GM19099 (cell line): ENCODE measurements around the gene SERPINA10.

Source experiments
- POLR2A ChIP-seq: IDR thresholded peaks from 3 replicates; pipeline ENCODE4 v1.6.1; 2011; ENCODE audit warnings: low read depth; ENCODE audit not compliant: insufficient read length; ENCODE audit errors: extremely low read depth

Gene SERPINA10

DNA sequence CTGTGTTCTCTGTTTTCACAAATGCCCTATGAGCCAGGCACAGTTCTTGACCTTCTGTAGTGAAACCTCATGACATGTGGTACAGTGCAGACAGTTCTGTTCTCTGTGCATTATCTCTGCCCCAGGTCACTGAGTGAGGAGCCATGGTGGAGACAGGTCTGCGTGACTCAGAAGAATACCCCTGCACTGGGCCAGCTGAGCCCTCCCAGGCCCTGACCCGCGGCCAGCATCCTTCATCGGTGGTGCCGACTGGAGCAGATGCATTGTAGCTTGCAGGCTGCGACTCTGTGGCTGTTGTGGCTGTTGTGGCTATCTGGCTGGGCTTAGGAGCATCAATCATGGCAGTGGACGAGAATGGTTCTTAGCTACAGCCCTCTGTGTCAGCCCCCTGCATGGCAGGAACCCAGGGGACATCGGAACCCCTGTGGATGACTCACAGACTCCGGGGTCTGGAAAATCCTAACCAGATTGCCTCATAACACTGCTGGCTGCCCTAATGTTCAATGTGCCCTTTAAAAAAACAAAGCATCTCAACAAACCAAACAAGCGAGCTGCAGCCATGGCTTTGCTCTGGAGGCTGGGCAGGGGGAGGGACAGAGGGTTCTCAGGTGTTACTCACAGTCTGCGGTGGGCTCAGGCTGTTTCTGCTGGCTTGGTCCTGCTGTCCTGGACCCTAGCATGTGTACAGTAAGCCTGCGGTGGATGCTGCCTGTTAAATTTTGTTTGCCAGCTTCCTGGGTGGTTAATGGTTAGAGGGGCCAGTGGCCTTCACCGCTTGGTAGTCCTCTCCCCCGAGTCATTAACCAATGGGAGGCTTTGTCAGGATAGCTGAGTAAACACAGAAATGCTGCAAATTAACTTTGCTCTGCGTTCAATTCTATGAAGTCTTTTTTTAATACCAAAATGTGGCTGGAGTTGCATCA is 29.8 kb upstream of the SERPINA10 start, which contains the start of gene SERPINA6:
Gene SERPINA6, minus strand, starts transcription at position 689 of the 923 bp plus-strand sequence. CDS start 8,688 bp downstream, outside the sequence.
- no peak for TF ChIP-seq POLR2A

DNA sequence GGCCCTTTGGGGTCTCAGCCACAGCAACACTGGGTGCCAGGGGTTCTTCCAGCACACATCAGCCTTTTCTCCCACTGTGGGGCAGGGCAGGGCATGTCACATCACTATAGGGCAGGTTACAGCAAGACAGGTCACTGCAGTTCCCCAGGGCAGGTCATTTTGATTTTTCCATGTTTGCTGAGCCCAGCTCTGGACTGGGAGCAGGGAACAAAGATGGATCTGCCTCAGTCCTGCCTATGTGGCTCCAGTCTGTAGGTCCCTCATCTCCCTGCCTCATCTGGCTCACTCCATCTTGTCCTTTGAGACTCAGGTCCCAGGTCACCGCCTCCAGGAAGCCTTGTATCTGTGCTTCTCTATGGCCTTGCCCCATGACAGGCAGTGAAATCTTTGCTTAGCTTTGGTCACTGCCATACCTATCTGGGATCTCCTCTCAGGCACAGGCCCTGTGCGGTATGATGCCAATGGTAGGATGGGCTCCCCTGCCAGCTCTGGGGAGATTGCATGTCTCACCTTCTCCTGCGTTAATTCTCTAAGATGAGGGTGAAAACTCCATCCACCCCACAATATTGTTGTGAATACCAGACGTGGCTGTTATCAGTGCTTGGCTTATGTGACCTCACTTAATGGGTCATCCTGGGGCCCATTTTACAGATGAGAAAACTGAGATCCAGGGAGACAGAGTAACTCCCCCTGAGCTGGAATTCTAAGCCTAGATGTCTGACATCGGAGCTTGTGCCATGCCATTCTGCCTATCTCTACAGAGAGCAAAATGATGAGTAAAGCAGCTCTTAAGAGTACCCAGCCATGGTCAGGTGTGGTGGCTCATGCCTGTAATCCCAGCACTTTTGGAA is 28.6 kb upstream of the SERPINA10 start:
- TF ChIP-seq POLR2A: no peak

DNA sequence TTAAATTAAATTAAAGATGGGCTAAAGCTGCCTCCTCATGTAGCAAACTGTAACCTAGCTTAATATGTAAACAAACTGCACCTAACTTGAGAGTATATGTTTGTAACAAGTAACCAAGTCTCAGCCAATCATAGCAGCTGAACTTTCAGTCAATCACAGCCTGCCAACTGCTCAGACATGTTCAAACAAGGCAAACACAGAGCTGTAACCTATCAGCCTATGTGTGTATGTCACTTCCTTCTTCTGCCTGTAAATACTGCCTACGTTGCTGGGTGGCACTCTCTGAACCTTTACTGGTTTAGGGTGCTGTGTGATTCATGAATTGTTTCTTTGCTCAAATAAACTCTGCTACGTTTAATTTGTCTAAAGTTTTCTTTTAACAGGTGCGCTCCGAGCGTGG is 27.2 kb upstream of the SERPINA10 start:
- no peak for TF ChIP-seq POLR2A

DNA sequence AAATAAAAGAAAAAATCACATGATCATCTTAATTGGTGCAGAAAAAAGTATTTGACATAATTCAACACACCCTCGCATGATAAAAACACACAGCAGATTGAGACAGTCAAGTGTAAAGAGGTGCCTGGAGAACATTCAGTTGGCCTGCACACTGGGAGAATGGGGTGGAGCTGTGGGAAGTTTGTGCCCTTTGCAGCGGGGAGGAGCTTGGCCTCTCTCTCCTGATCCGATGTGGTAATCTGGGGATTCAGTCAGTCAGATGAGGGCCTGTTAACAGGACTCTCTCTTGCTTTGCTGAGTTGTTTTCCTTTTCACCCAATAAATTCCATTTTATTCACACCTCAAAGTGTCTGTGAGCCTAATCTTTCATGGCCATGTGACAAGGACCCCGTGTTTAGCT is 24.2 kb upstream of the SERPINA10 start:
- TF ChIP-seq POLR2A: no peak

DNA sequence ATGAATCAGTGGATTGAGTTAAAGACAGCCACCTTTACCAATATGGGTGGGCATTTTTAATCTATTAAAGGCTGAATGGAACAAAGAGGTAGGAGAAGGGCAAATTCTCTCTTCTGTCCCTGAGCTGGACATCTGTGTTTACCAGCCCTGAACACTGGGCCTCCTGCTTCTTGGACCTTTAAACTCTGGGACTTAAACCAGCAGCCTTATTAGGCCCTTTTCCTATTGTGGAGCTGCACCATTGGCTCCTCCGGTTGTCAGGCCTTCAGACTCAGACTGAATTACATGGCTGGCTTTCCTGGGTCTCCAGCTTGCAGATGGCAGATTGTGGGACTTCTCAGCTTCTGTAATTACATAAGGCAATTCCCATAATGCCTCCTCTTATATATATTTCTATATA is 23.6 kb upstream of the SERPINA10 start:
- no peak for TF ChIP-seq POLR2A

DNA sequence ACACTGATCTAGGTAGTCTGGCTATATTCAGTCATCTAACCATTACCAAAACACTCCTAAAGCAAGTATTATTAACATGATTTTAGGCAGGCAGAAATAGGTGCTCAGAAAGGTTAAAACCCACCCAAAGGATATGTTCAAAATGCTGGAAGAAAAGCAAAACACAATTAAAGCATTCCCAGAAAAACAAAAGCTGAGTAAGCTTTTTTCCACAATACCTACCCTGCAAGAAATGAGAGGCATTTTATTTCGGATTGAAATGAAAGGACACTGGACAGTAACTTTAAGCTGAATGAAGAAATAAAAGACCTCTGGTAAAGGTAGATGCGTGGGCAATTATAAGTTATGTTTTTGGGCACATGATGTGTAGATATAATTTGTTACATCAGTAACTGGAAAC is 21.8 kb upstream of the SERPINA10 start:
- TF ChIP-seq POLR2A: no peak

DNA sequence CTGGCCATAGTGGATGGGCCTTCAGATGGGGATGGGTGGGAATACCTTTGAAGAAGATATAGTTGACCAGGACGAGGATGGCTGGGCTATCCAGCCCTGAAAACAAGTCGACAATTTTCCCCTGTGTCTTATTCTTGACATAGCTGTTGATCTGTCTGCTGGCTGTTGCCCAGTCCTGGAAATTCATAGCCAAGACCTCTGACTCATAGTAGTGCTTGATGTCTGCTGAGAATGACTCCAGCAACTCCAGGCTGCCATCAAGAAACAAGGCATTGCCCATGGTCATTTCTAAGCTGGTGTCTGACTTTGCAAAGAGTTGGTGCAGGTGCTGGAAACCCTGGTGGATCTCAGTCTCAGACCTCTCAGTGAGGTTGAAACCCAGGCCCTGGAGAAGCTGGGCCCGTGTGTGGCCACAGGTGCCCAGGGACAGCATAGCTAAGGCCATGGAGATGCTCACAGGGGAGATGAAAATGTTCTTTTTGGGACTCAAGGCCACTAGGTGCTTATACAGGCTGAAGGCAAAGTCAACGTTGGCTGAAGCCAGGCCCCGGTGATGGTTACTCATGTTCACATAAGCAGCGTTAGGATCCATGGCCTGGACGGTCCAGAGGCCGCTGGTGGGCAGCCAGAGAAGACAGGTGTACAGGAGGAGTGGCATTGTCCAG is 21.1 kb upstream of the SERPINA10 start:
- no peak for TF ChIP-seq POLR2A

DNA sequence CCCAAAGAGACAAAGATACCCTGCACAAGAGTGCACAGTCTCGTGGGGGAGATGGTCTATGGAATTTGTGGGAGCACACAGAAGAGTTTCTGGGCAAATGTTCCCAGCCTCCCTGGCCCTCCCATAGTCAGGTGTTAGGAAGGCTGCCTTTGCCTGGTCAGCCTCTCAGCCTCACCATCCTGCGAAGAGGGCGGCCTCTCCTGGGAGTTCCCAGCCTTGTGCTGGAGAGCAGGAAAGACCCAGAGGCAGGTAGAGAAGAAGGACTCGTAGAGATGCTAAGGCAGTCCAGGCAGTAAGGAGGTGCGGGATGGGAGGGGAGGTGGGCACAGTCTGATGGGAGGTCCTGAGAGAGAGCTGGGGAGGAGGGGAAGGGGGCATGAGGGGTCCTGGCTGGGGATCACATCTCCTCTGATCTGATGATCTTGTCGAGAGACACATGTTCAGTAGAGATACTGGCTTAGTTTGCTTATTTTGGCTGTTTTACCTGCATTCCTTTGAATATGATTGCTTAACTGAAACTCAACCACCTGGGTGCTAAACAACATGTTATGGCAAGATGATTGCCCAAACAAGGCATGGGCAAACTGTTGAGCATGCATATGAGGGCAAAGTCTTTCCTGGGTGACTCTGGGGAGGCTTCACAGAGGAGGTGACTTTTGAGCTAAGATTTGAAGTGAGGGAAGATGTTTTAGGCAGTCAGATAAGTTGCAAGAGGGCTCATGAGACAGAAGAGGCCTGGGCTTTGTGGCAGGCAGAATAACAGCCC is 19.6 kb upstream of the SERPINA10 start:
- no peak for TF ChIP-seq POLR2A

DNA sequence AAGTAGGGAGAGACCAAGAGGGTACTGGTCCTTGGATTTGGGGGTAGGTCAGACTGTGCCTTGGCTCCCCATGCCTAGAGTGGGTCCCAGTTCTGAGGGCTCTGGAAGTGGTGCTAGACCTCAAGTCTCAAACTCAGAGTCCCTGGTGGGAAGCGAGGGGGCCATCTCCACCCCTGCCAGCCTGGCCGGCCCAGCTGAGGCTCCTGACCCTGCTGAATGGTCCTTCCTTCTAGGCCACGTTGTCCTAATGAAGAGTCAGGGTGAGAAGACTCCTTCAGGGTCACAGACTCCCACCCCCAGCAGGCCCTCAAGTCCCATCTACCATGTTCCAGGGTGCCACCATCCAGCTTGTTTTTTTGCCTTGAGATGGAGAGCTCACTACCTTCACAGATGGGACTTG is 17.2 kb upstream of the SERPINA10 start:
- TF ChIP-seq POLR2A: no peak

DNA sequence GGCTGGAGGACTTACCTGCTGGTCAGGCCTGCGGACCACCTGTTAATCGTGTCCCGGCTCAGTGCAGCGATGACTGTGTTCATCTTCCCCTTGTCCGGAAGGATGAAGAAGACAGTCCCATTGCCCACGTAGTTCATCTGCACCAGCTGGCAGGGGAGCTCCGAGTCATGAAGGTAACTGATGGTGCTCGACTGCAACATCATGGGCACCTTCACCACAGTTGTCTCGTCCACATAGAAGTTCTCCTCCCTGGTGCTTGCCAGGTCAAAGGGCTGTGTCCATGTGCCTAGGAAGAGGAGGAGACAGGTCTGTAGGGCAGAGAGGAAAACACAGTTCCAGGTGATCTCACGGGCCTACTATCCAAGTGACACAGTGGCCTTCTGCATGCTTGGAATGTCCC is 16.7 kb upstream of the SERPINA10 start:
- TF ChIP-seq POLR2A: no peak

DNA sequence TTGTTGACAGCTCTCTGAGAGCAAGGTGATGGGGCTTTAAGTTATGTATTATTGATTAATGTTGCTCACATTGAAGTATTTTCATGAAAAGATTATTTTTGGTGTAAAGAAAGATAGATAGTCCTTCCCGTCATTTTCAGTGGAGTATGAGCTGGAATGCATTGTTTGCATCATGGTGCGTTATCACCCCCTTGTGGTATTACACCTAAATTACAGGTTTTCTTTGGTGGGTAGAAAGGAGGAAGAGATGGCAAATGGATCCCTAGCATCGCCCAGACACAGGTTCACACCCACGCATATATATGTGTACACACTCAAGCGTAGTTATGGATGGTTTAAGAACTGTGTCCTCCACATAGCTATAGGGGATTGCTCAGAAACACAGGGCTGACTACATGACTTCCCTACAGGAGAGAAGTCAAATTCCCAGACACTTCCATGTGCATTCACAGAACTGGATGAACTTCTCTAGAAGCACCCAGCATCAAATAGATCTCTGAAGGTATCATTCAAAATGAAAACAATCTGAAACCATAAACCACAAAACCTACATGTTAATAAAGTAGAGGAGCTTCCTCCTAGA is 14.4 kb upstream of the SERPINA10 start:
- TF ChIP-seq POLR2A: no peak

DNA sequence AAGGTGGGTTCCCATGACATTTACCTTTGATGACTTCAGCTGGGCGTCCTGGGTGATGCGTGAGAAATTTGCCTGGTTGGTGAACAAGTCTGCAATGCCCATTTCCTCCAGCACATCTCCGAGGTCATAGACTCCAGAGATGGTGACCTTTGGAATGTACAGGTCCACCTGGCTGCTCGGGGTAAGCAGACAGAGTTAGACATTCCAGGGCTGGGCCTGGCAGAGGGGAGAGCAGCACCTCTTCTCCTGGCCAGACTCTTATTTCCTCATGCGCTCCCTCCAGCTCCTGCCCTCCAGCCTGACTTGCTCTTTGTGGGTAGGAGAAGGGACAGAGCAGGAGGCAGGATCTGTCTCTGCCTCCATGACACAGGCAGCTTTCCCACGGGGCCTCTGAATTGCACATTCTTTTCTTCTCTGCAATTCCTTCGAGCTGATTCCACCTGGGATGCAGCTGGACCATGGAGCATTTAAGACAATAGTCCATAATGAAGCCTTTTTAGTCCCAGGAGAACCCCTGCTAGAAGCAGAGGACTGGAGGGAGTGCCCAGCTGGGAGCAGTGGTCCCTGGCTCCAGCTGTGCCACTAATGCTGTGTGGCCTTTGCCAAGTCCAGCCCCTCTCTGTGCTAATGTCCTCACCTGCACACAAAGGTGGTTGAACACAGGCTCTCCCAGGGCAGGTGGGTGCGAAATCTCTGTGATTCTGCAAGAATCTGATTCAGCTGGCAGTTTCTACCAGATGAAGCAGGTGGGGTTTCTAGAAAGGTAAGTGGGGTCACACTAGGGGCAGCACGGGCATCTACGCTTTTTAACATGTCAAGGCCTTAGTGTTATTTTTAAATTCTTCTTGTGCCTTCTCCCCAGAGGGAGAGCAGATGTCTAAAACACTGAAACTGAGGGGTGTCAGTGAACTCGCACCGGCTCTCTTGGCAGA is 13.2 kb upstream of the SERPINA10 start:
- TF ChIP-seq POLR2A: no peak

DNA sequence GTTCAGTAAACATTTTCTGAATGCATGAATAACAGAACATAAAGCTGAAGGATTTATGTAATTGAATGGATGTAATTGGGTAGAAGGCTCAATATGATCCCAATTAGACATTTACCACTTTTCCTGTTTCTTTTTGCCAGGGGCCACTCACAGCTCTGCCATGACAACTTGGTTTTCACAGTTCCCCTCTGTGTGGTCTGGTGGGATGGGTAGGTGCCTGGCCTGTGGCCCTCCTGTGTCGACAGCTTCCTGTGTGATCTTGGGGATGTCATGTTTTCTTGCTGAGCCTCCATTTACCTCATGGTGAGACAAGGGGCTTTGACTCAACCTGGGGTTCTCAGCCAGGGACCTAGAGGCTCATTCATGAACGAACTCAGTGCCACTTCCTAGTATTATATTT is 12.6 kb upstream of the SERPINA10 start:
- TF ChIP-seq POLR2A: no peak
